ENCODE results near the gene BAMBI.

BAMBI gene

GRCh38 chr10:28692050-28692449, 14.7 kb downstream of the BAMBI start (continued):
- no peak for TF ChIP-seq PRDM10 (tag by site-specific recombination; IDR thresholded peaks at IDR 0.05)
- no peak for TF ChIP-seq SETDB1 (IDR thresholded peaks at IDR 0.05; ENCODE audit: insufficient read length, low read length)
- TF ChIP-seq ZNF704 (tag by site-specific recombination; IDR thresholded peaks at IDR 0.05) = no peak
- no peak for TF ChIP-seq ZNF660 (tag by site-specific recombination; IDR thresholded peaks at IDR 0.05)
- no peak for TF ChIP-seq ZNF157 (tag by site-specific recombination; IDR thresholded peaks at IDR 0.05)
- no peak for TF ChIP-seq ZNF654 (tag by site-specific recombination; IDR thresholded peaks at IDR 0.05; ENCODE audit: low read depth)

GRCh38 chr10:28694530-28694929, 17.2 kb downstream of the BAMBI start:
- no peak overlapping the region for H3K4me3 ChIP-seq (ENCODE audit: low read depth, low read length)
- POLR2A ChIA-PET = no interaction called here
- TF ChIP-seq ZNF211 (tag by site-specific recombination; IDR thresholded peaks at IDR 0.05; ENCODE audit: low read depth) = no peak
- no peak for TF ChIP-seq ZNF785 (tag by site-specific recombination; IDR thresholded peaks at IDR 0.05)
- no peak for TF ChIP-seq ZBTB17 (tag by site-specific recombination; IDR thresholded peaks at IDR 0.05)
- no peak for TF ChIP-seq ZNF239 (tag by site-specific recombination; IDR thresholded peaks at IDR 0.05)
- TF ChIP-seq ZNF488 (tag by site-specific recombination; IDR thresholded peaks at IDR 0.05) = no peak
- TF ChIP-seq ZNF704 (tag by site-specific recombination; IDR thresholded peaks at IDR 0.05) = no peak
- no peak for TF ChIP-seq ZNF670 (tag by site-specific recombination; IDR thresholded peaks at IDR 0.05; ENCODE audit: low read depth)
- TF ChIP-seq ZNF645 (tag by site-specific recombination; IDR thresholded peaks at IDR 0.05) = no peak
- no peak for TF ChIP-seq ZNF19 (tag by site-specific recombination; IDR thresholded peaks at IDR 0.05; ENCODE audit: low read depth)
- no peak for TF ChIP-seq ZNF140 (tag by site-specific recombination; IDR thresholded peaks at IDR 0.05)
- TF ChIP-seq ZNF529 (tag by site-specific recombination; IDR thresholded peaks at IDR 0.05; ENCODE audit: insufficient replicate concordance) = no peak
- no peak for TF ChIP-seq ZNF133 (tag by site-specific recombination; IDR thresholded peaks at IDR 0.05)
- TF ChIP-seq ZNF350 (tag by site-specific recombination; IDR thresholded peaks at IDR 0.05) = no peak
- no peak for TF ChIP-seq ZNF248 (tag by site-specific recombination; IDR thresholded peaks at IDR 0.05)
- no peak for TF ChIP-seq ZNF366 (tag by site-specific recombination; conservative IDR thresholded peaks at IDR 0.05)
- no peak for TF ChIP-seq ZNF776 (tag by site-specific recombination; IDR thresholded peaks at IDR 0.05; ENCODE audit: borderline replicate concordance)

More at GRCh38 chr10:28694530-28694929, 17.2 kb downstream of the BAMBI start:
- Histone ChIP-seq H3K36me3 (ENCODE audit: control insufficient read depth in 2 of 2, insufficient read depth in 1 of 2, low read length in 2 of 2) (no peaks in the 10 kb centered on the region), H3K27ac (ENCODE audit: extremely low read depth, low read depth, low read length) (no peak overlapping the region), H3K4me1 (ENCODE audit: control insufficient read depth, insufficient read depth, low read length) (no peaks in the 10 kb centered on the region), H3K9me3 (ENCODE audit: control insufficient read depth, insufficient read depth, low read depth, low read length) (no peaks in the 10 kb centered on the region)
- CTCF ChIA-PET = interaction anchor here (0.6 to 0.7 kb wide), 2 partner anchors 29 to 550 kb away, joined by 5 to 7 read pairs; no protein-coding TSS in a partner anchor
